Fibroblast of the aortic adventitia (primary cell): ENCODE results near the gene CNTN1. TPM values are rescaled to one million over a fixed set of nuclear protein-coding genes. Genes with fewer than 3 reads are reported as not detected.

Experiments
- DNase-seq: peaks from one replicate; pipeline ENCODE4 v3.0.0-alpha.2; 2010; ENCODE audit warnings: low read depth
- H3K4me3 ChIP-seq: 2 replicates; pipeline ENCODE4 v1.5.1; 2011; ENCODE audit warnings: low read depth, mild to moderate bottlenecking, control low read depth, low read length, moderate library complexity
- CTCF ChIP-seq: IDR thresholded peaks from 2 replicates; pipeline ENCODE4 v1.5.1; 2011; ENCODE audit warnings: mild to moderate bottlenecking, low read length, control low read depth, inconsistent platforms; ENCODE audit not compliant: insufficient read depth
- total RNA-seq: library from RNA; depleted of rRNA; stranded (reverse); fragments of >200 nt; gene quantifications from 2 replicates; pipeline ENCODE4 v1.2.3, GENCODE V29; 2012; ENCODE audit warnings: low replicate concordance

The CNTN1 gene
- total RNA-seq, 1 donor: 0.27 TPM

- DNase-seq: no peak
- TF ChIP-seq CTCF: no peak
Measured at GRCh38 chr12:40892528-40892927, 200.3 kb downstream of the CNTN1 start.

GRCh38 chr12:40898505-40898904 lies 206.3 kb downstream of the CNTN1 start:
- DNase-seq: no peak
- TF ChIP-seq CTCF: no peak
- H3K4me3 ChIP-seq: no peak overlapping the region

More at GRCh38 chr12:40892528-40892927, 200.3 kb downstream of the CNTN1 start:
- H3K4me3 ChIP-seq: no peak overlapping the region

GRCh38 chr12:40903040-40903439 lies 210.8 kb downstream of the CNTN1 start:
- H3K4me3 ChIP-seq: no peak overlapping the region
- DNase-seq: no peak
- no peak for TF ChIP-seq CTCF

DNA sequence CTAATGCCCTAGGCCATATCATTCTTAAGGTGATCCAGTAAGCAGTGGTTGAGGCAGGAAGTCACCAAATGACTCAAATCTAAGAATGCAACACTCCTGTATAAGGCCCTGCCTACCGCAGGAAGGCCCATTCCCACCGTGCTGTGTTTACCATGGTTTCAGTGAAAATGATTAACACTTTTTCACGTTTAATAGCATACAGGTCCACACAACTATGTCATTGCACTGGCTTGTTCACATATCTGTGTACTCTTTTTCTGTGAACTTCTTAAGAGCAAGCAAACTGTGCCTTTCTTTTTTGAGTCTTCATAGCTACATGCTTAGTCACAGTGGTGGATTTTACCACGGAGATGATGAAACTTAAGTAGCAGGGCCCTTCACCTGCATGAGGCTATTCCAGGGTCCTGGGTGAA lies 214.9 kb downstream of the CNTN1 start:
- H3K4me3 ChIP-seq: no peak overlapping the region
- DNase-seq: no peak
- TF ChIP-seq CTCF: no peak

DNA sequence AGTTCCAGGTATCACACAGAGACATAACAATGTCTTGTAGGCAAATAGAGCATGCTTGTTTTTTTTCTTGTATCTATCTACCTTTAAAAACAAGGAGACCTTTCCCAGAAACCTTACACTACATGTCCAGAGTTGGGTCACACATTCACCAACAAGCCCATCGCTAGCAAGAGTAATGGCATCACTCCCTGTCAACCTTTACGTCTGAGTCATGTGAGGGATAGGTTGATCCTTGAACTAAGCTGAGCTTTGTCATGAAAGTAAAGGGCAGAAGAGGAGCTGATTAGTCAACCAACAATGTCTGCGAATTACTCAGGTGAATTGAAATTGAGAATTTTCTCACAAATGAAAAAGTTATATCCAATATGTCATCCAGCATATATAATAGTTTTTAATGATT lies 219.4 kb downstream of the CNTN1 start:
- no peak for TF ChIP-seq CTCF

GRCh38 chr12:40915172-40915571 lies 222.9 kb downstream of the CNTN1 start:
- no peak overlapping the region for H3K4me3 ChIP-seq
- no peak for TF ChIP-seq CTCF
- DNase-seq: no peak

More for the DNA sequence above, 219.4 kb downstream of the CNTN1 start:
- no peak for DNase-seq
- no peak overlapping the region for H3K4me3 ChIP-seq

GRCh38 chr12:40917561-40917960 lies 225.3 kb downstream of the CNTN1 start:
- no peak for TF ChIP-seq CTCF
- H3K4me3 ChIP-seq: no peak overlapping the region
- no peak for DNase-seq
